Measurements from ENCODE around the gene PCDHGC4. TPM values are rescaled to one million over a fixed set of nuclear protein-coding genes. Genes with fewer than 3 reads are reported as not detected.

The PCDHGC4 gene
- total RNA-seq, 1 experiment from 2014 or later, result 2.2 TPM

GRCh38 chr5:141490271-141490670 is 5.4 kb downstream of the PCDHGC4 start:
- Mint-ChIP-seq H3K4me1 (ENCODE audit: low read depth, unreplicated experiment) (no peaks in the 10 kb centered on the region), H3K36me3 (ENCODE audit: insufficient read depth, unreplicated experiment) (peaks cover 6% of the 10 kb centered on the region), H3K4me3 (ENCODE audit: low read depth, unreplicated experiment) (no peak overlapping the region), H3K27ac (ENCODE audit: unreplicated experiment) (no peak overlapping the region), H3K27me3 (ENCODE audit: unreplicated experiment) (no peaks in the 10 kb centered on the region), H3K9me3 (ENCODE audit: low read depth, unreplicated experiment) (peaks cover 4% of the 10 kb centered on the region)
- intact Hi-C loops (cut with micrococcal nuclease; ENCODE audit: unreplicated experiment), result no loop called here
- DNase-seq, result no peak
- CTCF ChIA-PET, result no interaction called here
- BruUV-seq (replicated peaks), result no TSS peak
- TF ChIP-seq CTCF (IDR thresholded peaks at IDR 0.05; ENCODE audit: unreplicated experiment), result no peak

- CTCF ChIA-PET, result no interaction called here
- Mint-ChIP-seq H3K4me1 (ENCODE audit: low read depth, unreplicated experiment) (no peaks in the 10 kb centered on the region), H3K27me3 (ENCODE audit: unreplicated experiment) (no peaks in the 10 kb centered on the region), H3K36me3 (ENCODE audit: insufficient read depth, unreplicated experiment) (peaks cover 6% of the 10 kb centered on the region), H3K27ac (ENCODE audit: unreplicated experiment) (no peak overlapping the region), H3K4me3 (ENCODE audit: low read depth, unreplicated experiment) (no peak overlapping the region), H3K9me3 (ENCODE audit: low read depth, unreplicated experiment) (peaks cover 4% of the 10 kb centered on the region)
- no peak for TF ChIP-seq CTCF (IDR thresholded peaks at IDR 0.05; ENCODE audit: unreplicated experiment)
- intact Hi-C loops (cut with micrococcal nuclease; ENCODE audit: unreplicated experiment), result no loop called here
- BruUV-seq (replicated peaks), result no TSS peak
- no peak for DNase-seq
These were observed 5.9 kb downstream of the PCDHGC4 start for GRCh38 chr5:141490771-141491170.

- Mint-ChIP-seq H3K4me3 (ENCODE audit: low read depth, unreplicated experiment) (no peak overlapping the region), H3K27me3 (ENCODE audit: unreplicated experiment) (no peaks in the 10 kb centered on the region), H3K27ac (ENCODE audit: unreplicated experiment) (no peak overlapping the region), H3K36me3 (ENCODE audit: insufficient read depth, unreplicated experiment) (peaks cover 6% of the 10 kb centered on the region), H3K4me1 (ENCODE audit: low read depth, unreplicated experiment) (no peaks in the 10 kb centered on the region), H3K9me3 (ENCODE audit: low read depth, unreplicated experiment) (peaks cover 4% of the 10 kb centered on the region)
- DNase-seq, result no peak
- TF ChIP-seq CTCF (IDR thresholded peaks at IDR 0.05; ENCODE audit: unreplicated experiment), result no peak
- intact Hi-C loops (cut with micrococcal nuclease; ENCODE audit: unreplicated experiment), result no loop called here
- no TSS peak for BruUV-seq (replicated peaks)
- CTCF ChIA-PET, result no interaction called here
These were observed 6.7 kb downstream of the PCDHGC4 start for GRCh38 chr5:141491323-141492167.

- Mint-ChIP-seq H3K4me1 (ENCODE audit: low read depth, unreplicated experiment) (no peaks in the 10 kb centered on the region), H3K9me3 (ENCODE audit: low read depth, unreplicated experiment) (peaks cover 4% of the 10 kb centered on the region), H3K27ac (ENCODE audit: unreplicated experiment) (no peak overlapping the region), H3K4me3 (ENCODE audit: low read depth, unreplicated experiment) (no peak overlapping the region), H3K36me3 (ENCODE audit: insufficient read depth, unreplicated experiment) (peaks cover 6% of the 10 kb centered on the region), H3K27me3 (ENCODE audit: unreplicated experiment) (no peaks in the 10 kb centered on the region)
- BruUV-seq (replicated peaks), result no TSS peak
- no peak for TF ChIP-seq CTCF (IDR thresholded peaks at IDR 0.05; ENCODE audit: unreplicated experiment)
- CTCF ChIA-PET, result no interaction called here
- no peak for DNase-seq
- intact Hi-C loops (cut with micrococcal nuclease; ENCODE audit: unreplicated experiment), result no loop called here
These were observed 7.5 kb downstream of the PCDHGC4 start for GRCh38 chr5:141492168-141492885.

All from Calu3 (cell line).